OCI-LY1 (cell line): Measurements from ENCODE around the gene WWP2.

ENCODE experiments used
- H2AFZ ChIP-seq: fragments of 200-600 bp; sonication (generic), shearing (Covaris generic); 2 replicates; pipeline ENCODE4 v1.6.0; 2014; ENCODE audit warnings: antibody characterized with exemption, mild to moderate bottlenecking, low read length
- H3F3A ChIP-seq: fragments of 200-600 bp; sonication (generic), shearing (Covaris generic); 2 replicates; pipeline ENCODE4 v1.6.0; 2014; ENCODE audit warnings: mild to moderate bottlenecking, antibody characterized with exemption, low read length, moderate library complexity; ENCODE audit not compliant: insufficient read depth
- H3K27ac ChIP-seq: fragments of 200-600 bp; sonication (generic); 2 replicates; pipeline ENCODE4 v1.5.1; 2014; ENCODE audit warnings: low read length, mixed run types, mild to moderate bottlenecking, low read depth; ENCODE audit not compliant: poor library complexity, severe bottlenecking
- H3K27me3 ChIP-seq: fragments of 200-600 bp; sonication (generic); 2 replicates; pipeline ENCODE4 v1.6.0; 2014; ENCODE audit warnings: antibody characterized with exemption, mild to moderate bottlenecking, low read length, moderate library complexity; ENCODE audit not compliant: insufficient read depth
- H3K36me3 ChIP-seq: fragments of 200-600 bp; sonication (generic); 2 replicates; pipeline ENCODE4 v1.6.1; 2014; ENCODE audit warnings: mild to moderate bottlenecking, antibody characterized with exemption, low read length, moderate library complexity, mixed read lengths; ENCODE audit not compliant: insufficient read depth
- H3K4me1 ChIP-seq: fragments of 200-600 bp; sonication (generic); 2 replicates; pipeline ENCODE4 v1.5.1; 2014; ENCODE audit warnings: mild to moderate bottlenecking, low read length, moderate library complexity; ENCODE audit not compliant: insufficient read depth, severe bottlenecking
- H3K4me2 ChIP-seq: fragments of 200-600 bp; sonication (generic), shearing (Covaris generic); 2 replicates; pipeline ENCODE4 v1.6.1; 2014; ENCODE audit warnings: low read length
- H3K4me3 ChIP-seq: fragments of 200-600 bp; sonication (generic); 2 replicates; pipeline ENCODE4 v1.5.1; 2014; ENCODE audit warnings: low read length, low read depth, mild to moderate bottlenecking, mixed read lengths; ENCODE audit not compliant: poor library complexity, severe bottlenecking
- H3K79me2 ChIP-seq: fragments of 200-600 bp; shearing (Covaris generic); 2 replicates; pipeline ENCODE4 v1.6.1; 2016; ENCODE audit warnings: mixed run types, low read length, mixed read lengths; ENCODE audit not compliant: insufficient read depth
- H3K9ac ChIP-seq: fragments of 200-600 bp; sonication (generic), shearing (Covaris generic); 2 replicates; pipeline ENCODE4 v1.6.1; 2014; ENCODE audit warnings: mild to moderate bottlenecking, low read length, mixed read lengths
- H3K9me2 ChIP-seq: fragments of 200-600 bp; sonication (generic), shearing (Covaris generic); 2 replicates; pipeline ENCODE4 v1.6.1; 2014; ENCODE audit warnings: low read depth, mild to moderate bottlenecking, low read length, mixed read lengths
- H3K9me3 ChIP-seq: fragments of 200-600 bp; shearing (Covaris generic); 2 replicates; pipeline ENCODE4 v1.6.1; 2014; ENCODE audit warnings: low read length, mixed read lengths
- H4K20me1 ChIP-seq: fragments of 200-600 bp; sonication (generic), shearing (Covaris generic); 2 replicates; pipeline ENCODE4 v1.6.0; 2016; ENCODE audit warnings: mild to moderate bottlenecking, low read length; ENCODE audit not compliant: insufficient read depth
- CTCF ChIP-seq: fragments of 200-600 bp; sonication (generic), shearing (Covaris generic); IDR thresholded peaks from 2 replicates; pipeline ENCODE4 v1.5.1; 2017; ENCODE audit warnings: mild to moderate bottlenecking, antibody characterized with exemption, low read length, moderate library complexity, mixed read lengths
- EZH2 ChIP-seq: fragments of 200-600 bp; sonication (generic), shearing (Covaris generic); IDR thresholded peaks from 2 replicates; pipeline ENCODE4 v1.8.0; 2017; ENCODE audit warnings: borderline replicate concordance, mixed run types, mild to moderate bottlenecking, antibody characterized with exemption, low read length, moderate library complexity, mixed read lengths

The WWP2 gene

GRCh38 chr16:69886726-69887125 lies 124.6 kb downstream of the WWP2 start:
- H3K79me2 ChIP-seq = no peaks in the 10 kb centered on the region
- peaks cover 21% of the 10 kb centered on the region for H3K36me3 ChIP-seq
- no peaks in the 10 kb centered on the region for H3K9me2 ChIP-seq
- H2AFZ ChIP-seq = no peak overlapping the region
- H3F3A ChIP-seq = no peaks in the 10 kb centered on the region
- H3K9ac ChIP-seq = no peak overlapping the region
- no peak overlapping the region for H3K4me2 ChIP-seq
- no peaks in the 10 kb centered on the region for H3K4me1 ChIP-seq
- 0 out of 2 replicates have a peak, but pooled peaks cover 3% of the 10 kb centered on the region for H3K9me3 ChIP-seq
- H3K27me3 ChIP-seq = no peaks in the 10 kb centered on the region
- TF ChIP-seq EZH2 = no peak
- TF ChIP-seq CTCF = no peak
- H3K4me3 ChIP-seq = no peak overlapping the region
- H4K20me1 ChIP-seq = no peaks in the 10 kb centered on the region
- no peak overlapping the region for H3K27ac ChIP-seq

GRCh38 chr16:69888005-69888590 lies 126.0 kb downstream of the WWP2 start:
- H3K27ac ChIP-seq = no peak overlapping the region
- H3K36me3 ChIP-seq = peaks cover 21% of the 10 kb centered on the region
- no peaks in the 10 kb centered on the region for H3K27me3 ChIP-seq
- H3F3A ChIP-seq = no peaks in the 10 kb centered on the region
- no peak overlapping the region for H3K9ac ChIP-seq
- no peak for TF ChIP-seq CTCF
- no peak for TF ChIP-seq EZH2
- H3K9me3 ChIP-seq = 0 out of 2 replicates have a peak, but pooled peaks cover 3% of the 10 kb centered on the region
- no peaks in the 10 kb centered on the region for H4K20me1 ChIP-seq
- H3K79me2 ChIP-seq = no peaks in the 10 kb centered on the region
- no peak overlapping the region for H3K4me2 ChIP-seq
- no peak overlapping the region for H2AFZ ChIP-seq
- no peaks in the 10 kb centered on the region for H3K9me2 ChIP-seq
- no peaks in the 10 kb centered on the region for H3K4me1 ChIP-seq
- no peak overlapping the region for H3K4me3 ChIP-seq

- Histone ChIP-seq H3K9me3 (0 out of 2 replicates have a peak, but pooled peaks cover 3% of the 10 kb centered on the region), H3K79me2 (no peaks in the 10 kb centered on the region), H3K36me3 (peaks cover 16% of the 10 kb centered on the region; the same call in 1 of the 2 replicates), H2AFZ (no peak overlapping the region), H3K4me2 (no peak overlapping the region), H3K9ac (no peak overlapping the region), H3K27me3 (no peaks in the 10 kb centered on the region), H3K4me1 (no peaks in the 10 kb centered on the region), H3K9me2 (no peaks in the 10 kb centered on the region), H4K20me1 (no peaks in the 10 kb centered on the region), H3F3A (no peaks in the 10 kb centered on the region), H3K4me3 (no peak overlapping the region), H3K27ac (no peak overlapping the region)
- TF ChIP-seq EZH2 (no peak), CTCF (no peak)
Measured at GRCh38 chr16:69889295-69889964, 127.3 kb downstream of the WWP2 start.
